Activated CD8-positive, alpha-beta T cell treated with anti-CD3 and anti-CD28 coated beads for 36 hours (primary cell): Measurements from ENCODE around the gene CLMN. TPM values are rescaled to one million over a fixed set of nuclear protein-coding genes. Genes with fewer than 3 reads are reported as not detected.

Experiments used
- ATAC-seq: fragments of 200-7000 bp; cut with Tn5 transposase; one replicate; pipeline ENCODE4 v1.10.0; 2021; ENCODE audit warnings: mild to moderate bottlenecking, moderate library complexity
- CTCF ChIA-PET: fragments of 350-600 bp; sonication (Branson Sonifier 250); formaldehyde crosslinking; loops from one replicate; lab custom pipeline; 2021; ENCODE audit warnings: antibody characterized with exemption; lab: Charles Lee
- POLR2A ChIA-PET: fragments of 350-600 bp; sonication (Branson Sonifier 250); formaldehyde crosslinking; loops from one replicate; lab custom pipeline; 2021; ENCODE audit warnings: antibody characterized with exemption; lab: Charles Lee
- DNase-seq: peaks from one replicate; pipeline ENCODE4 v3.0.0-alpha.2; 2020
- H3K27ac Mint-ChIP-seq: one replicate; pipeline ENCODE4 v1.8.0; 2021; ENCODE audit warnings: mild to moderate bottlenecking, mixed read lengths
- H3K27me3 Mint-ChIP-seq: one replicate; pipeline ENCODE4 v1.8.0; 2021; ENCODE audit warnings: mixed read lengths
- H3K36me3 Mint-ChIP-seq: one replicate; pipeline ENCODE4 v1.8.0; 2021; ENCODE audit warnings: low read depth, mixed read lengths
- H3K4me1 Mint-ChIP-seq: one replicate; pipeline ENCODE4 v1.8.0; 2021; ENCODE audit warnings: low read depth, mixed read lengths
- H3K4me3 Mint-ChIP-seq: one replicate; pipeline ENCODE4 v1.8.0; 2021; ENCODE audit warnings: mild to moderate bottlenecking, moderate library complexity, mixed read lengths
- H3K9me3 Mint-ChIP-seq: one replicate; pipeline ENCODE4 v1.8.0; 2021; ENCODE audit warnings: mixed read lengths
- CTCF ChIP-seq: fragments of 200-600 bp; IDR thresholded peaks from one replicate; pipeline ENCODE4 v1.8.0; 2022; ENCODE audit warnings: antibody characterized with exemption, mild to moderate bottlenecking
- intact Hi-C: fragments of 100-400 bp; cut with micrococcal nuclease; formaldehyde crosslinking; loops from one replicate; pipeline ENCODE4 v1.10.0; 2022
- total RNA-seq, 2 experiments: library from RNA; stranded (reverse); gene quantifications; one replicate each; pipeline ENCODE4 v1.2.3, GENCODE V29; 2021

Gene CLMN
- total RNA-seq, 2 experiments from 2014 or later, result 0.31 to 0.59 TPM

GRCh38 chr14:95165517-95165916 lies 154.2 kb downstream of the CLMN start:
- H3K27ac Mint-ChIP-seq, result no peak overlapping the region
- POLR2A ChIA-PET, result no interaction called here
- CTCF ChIA-PET, result interaction anchor here (1.0 kb wide), 2 partner anchors 15 to 20 kb away, joined by 3 read pairs; no protein-coding TSS in a partner anchor

GRCh38 chr14:95164506-95164905 lies 155.2 kb downstream of the CLMN start:
- H3K9me3 Mint-ChIP-seq, result peaks cover 17% of the 10 kb centered on the region
- CTCF ChIA-PET, result no interaction called here
- H3K27me3 Mint-ChIP-seq, result no peaks in the 10 kb centered on the region
- POLR2A ChIA-PET, result no interaction called here
- H3K27ac Mint-ChIP-seq, result no peak overlapping the region
- H3K4me1 Mint-ChIP-seq, result no peaks in the 10 kb centered on the region
- no peak for TF ChIP-seq CTCF
- peaks cover 12% of the 10 kb centered on the region for H3K36me3 Mint-ChIP-seq
- DNase-seq, result no peak
- H3K4me3 Mint-ChIP-seq, result no peak overlapping the region
- ATAC-seq, result no peak
- intact Hi-C loops, result no loop called here

More at GRCh38 chr14:95165517-95165916, 154.2 kb downstream of the CLMN start:
- Mint-ChIP-seq H3K27me3 (no peaks in the 10 kb centered on the region), H3K9me3 (peaks cover 17% of the 10 kb centered on the region), H3K4me3 (no peak overlapping the region), H3K36me3 (peaks cover 12% of the 10 kb centered on the region), H3K4me1 (no peaks in the 10 kb centered on the region)
- TF ChIP-seq CTCF, result no peak
- ATAC-seq (no peak), DNase-seq (no peak)
- intact Hi-C loops, result no loop called here

- Mint-ChIP-seq H3K27ac (no peak overlapping the region), H3K9me3 (peaks cover 17% of the 10 kb centered on the region), H3K4me1 (no peaks in the 10 kb centered on the region), H3K36me3 (peaks cover 12% of the 10 kb centered on the region), H3K27me3 (no peaks in the 10 kb centered on the region), H3K4me3 (no peak overlapping the region)
- TF ChIP-seq CTCF, result no peak
- no peak for ATAC-seq
- intact Hi-C loops, result no loop called here
- ChIA-PET POLR2A (no interaction called here), CTCF (no interaction called here)
- DNase-seq, result no peak
Measured at GRCh38 chr14:95163666-95164065, 156.0 kb downstream of the CLMN start.

- CTCF ChIA-PET, result interaction anchor here (0.8 kb wide), 1 partner anchor 473 kb away, joined by 3 read pairs; no protein-coding TSS in a partner anchor
- intact Hi-C loops, result no loop called here
Measured at GRCh38 chr14:95163132-95163531, 156.6 kb downstream of the CLMN start.

GRCh38 chr14:95162641-95163040 lies 157.1 kb downstream of the CLMN start:
- Mint-ChIP-seq H3K4me1 (peaks cover 2% of the 10 kb centered on the region), H3K27ac (no peak overlapping the region), H3K27me3 (no peaks in the 10 kb centered on the region), H3K9me3 (peaks cover 17% of the 10 kb centered on the region), H3K4me3 (no peak overlapping the region), H3K36me3 (peaks cover 12% of the 10 kb centered on the region)
- ChIA-PET CTCF (interaction anchor here (0.8 kb wide), 1 partner anchor 472 kb away, joined by 3 read pairs; no protein-coding TSS in a partner anchor), POLR2A (no interaction called here)
- ATAC-seq (no peak), DNase-seq (no peak)
- no peak for TF ChIP-seq CTCF
- intact Hi-C loops, result no loop called here

More at GRCh38 chr14:95163132-95163531, 156.6 kb downstream of the CLMN start:
- POLR2A ChIA-PET, result no interaction called here
- Mint-ChIP-seq H3K4me1 (peaks cover under 1% of the 10 kb centered on the region), H3K27ac (no peak overlapping the region), H3K9me3 (peaks cover 17% of the 10 kb centered on the region), H3K4me3 (no peak overlapping the region), H3K27me3 (no peaks in the 10 kb centered on the region), H3K36me3 (peaks cover 12% of the 10 kb centered on the region)
- no peak for DNase-seq
- ATAC-seq, result no peak
- no peak for TF ChIP-seq CTCF
